A549 (cell line): ENCODE data around the gene GINS2.

Source experiments
- BCL3 ChIP-seq: fragments of >200 bp; sonication (Bioruptor Twin); formaldehyde crosslinking; IDR thresholded peaks from 3 replicates; pipeline ENCODE4 v1.6.1; 2016
- EHMT2 ChIP-seq: fragments of 200-600 bp; sonication (generic); IDR thresholded peaks from 2 replicates; pipeline ENCODE4 v1.6.1; 2016; ENCODE audit warnings: antibody characterized with exemption, low read depth, mild to moderate bottlenecking, moderate library complexity
- MYC ChIP-seq: IDR thresholded peaks from 2 replicates; pipeline ENCODE4 v1.6.1; 2012; ENCODE audit warnings: mild to moderate bottlenecking, inconsistent platforms, low read length, improper control_type of control experiment, borderline replicate concordance
- PHF8 ChIP-seq: fragments of 200-600 bp; sonication (generic); IDR thresholded peaks from 2 replicates; pipeline ENCODE4 v1.6.1; 2016; ENCODE audit warnings: low read depth, mild to moderate bottlenecking, antibody characterized with exemption, moderate library complexity, borderline replicate concordance
- POLR2A ChIP-seq: IDR thresholded peaks from 2 replicates; pipeline ENCODE4 v1.6.1; 2012; ENCODE audit warnings: mild to moderate bottlenecking, low read length
- RAD21 ChIP-seq, 2 experiments: fragments of >200 bp in 1 of 2; sonication (Bioruptor Twin) in 1 of 2; formaldehyde crosslinking in 1 of 2; IDR thresholded peaks in 1 of 2; conservative IDR thresholded peaks in 1 of 2; 2 replicates in 1 of 2; 3 replicates in 1 of 2; pipeline ENCODE4 v1.6.1; 2012 to 2018; ENCODE audit warnings: inconsistent platforms in 1 of 2
- SMC3 ChIP-seq: fragments of >200 bp; sonication (Bioruptor Twin); formaldehyde crosslinking; IDR thresholded peaks from 3 replicates; pipeline ENCODE4 v1.6.1; 2018; ENCODE audit warnings: inconsistent platforms
- ZSCAN20 ChIP-seq: fragments of 250-450 bp; sonication (Bioruptor Pico); IDR thresholded peaks from 2 replicates; pipeline ENCODE4 v1.8.0; 2022; ENCODE audit warnings: mild to moderate bottlenecking, moderate library complexity
- TF ChIP-seq, protein P1 (sequence below): fragments of >200 bp; sonication (Bioruptor Twin); formaldehyde crosslinking; IDR thresholded peaks from 3 replicates; pipeline ENCODE4 v1.5.1; 2016
- TF ChIP-seq, protein P2 (sequence below): IDR thresholded peaks from 2 replicates; pipeline ENCODE4 v1.6.1; 2012

DNA sequence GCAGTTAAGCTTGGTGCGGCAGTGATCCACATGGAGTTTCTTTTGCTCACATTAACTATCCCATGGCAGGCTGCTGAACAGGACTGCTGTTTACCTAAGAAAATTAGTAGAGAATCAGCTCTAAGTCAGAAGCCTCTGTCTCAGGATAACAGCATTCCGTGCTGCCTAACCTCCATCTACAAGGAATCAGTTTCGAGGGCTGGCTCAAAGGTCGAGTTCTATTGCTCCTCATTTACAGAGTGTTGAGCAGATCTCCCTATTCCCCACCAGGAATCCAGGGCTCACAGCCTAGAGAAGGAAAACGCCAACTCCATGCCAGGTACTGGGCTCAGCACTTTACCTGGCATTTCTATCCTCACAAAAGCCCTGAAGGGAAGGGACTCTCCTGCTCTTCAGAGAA lies 9.9 kb downstream of the GINS2 start:
- TF ChIP-seq ZSCAN20 (CRISPR knock-in tag) (no peak), MYC (no peak), EHMT2 (no peak), SMC3 (no peak), RAD21 (conservative IDR thresholded peaks at IDR 0.05 in 1 of 2, IDR thresholded peaks at IDR 0.05 in 1 of 2) (no peak), POLR2A (no peak), BCL3 (no peak), PHF8 (no peak)
- TF ChIP-seq, protein P1, sequence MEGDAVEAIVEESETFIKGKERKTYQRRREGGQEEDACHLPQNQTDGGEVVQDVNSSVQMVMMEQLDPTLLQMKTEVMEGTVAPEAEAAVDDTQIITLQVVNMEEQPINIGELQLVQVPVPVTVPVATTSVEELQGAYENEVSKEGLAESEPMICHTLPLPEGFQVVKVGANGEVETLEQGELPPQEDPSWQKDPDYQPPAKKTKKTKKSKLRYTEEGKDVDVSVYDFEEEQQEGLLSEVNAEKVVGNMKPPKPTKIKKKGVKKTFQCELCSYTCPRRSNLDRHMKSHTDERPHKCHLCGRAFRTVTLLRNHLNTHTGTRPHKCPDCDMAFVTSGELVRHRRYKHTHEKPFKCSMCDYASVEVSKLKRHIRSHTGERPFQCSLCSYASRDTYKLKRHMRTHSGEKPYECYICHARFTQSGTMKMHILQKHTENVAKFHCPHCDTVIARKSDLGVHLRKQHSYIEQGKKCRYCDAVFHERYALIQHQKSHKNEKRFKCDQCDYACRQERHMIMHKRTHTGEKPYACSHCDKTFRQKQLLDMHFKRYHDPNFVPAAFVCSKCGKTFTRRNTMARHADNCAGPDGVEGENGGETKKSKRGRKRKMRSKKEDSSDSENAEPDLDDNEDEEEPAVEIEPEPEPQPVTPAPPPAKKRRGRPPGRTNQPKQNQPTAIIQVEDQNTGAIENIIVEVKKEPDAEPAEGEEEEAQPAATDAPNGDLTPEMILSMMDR = no peak
- TF ChIP-seq, protein P2, sequence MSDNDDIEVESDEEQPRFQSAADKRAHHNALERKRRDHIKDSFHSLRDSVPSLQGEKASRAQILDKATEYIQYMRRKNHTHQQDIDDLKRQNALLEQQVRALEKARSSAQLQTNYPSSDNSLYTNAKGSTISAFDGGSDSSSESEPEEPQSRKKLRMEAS = no peak
